T-helper 22 cell (primary cell): ENCODE measurements around the gene FYCO1.
A peak's percentile ranks its signal among the peaks of the same experiment; 100 is the strongest.

Source experiments
- DNase-seq: peaks from one replicate; pipeline ENCODE4 v3.0.0-alpha.2; 2020; ENCODE audit warnings: low read depth

The FYCO1 gene

DNA sequence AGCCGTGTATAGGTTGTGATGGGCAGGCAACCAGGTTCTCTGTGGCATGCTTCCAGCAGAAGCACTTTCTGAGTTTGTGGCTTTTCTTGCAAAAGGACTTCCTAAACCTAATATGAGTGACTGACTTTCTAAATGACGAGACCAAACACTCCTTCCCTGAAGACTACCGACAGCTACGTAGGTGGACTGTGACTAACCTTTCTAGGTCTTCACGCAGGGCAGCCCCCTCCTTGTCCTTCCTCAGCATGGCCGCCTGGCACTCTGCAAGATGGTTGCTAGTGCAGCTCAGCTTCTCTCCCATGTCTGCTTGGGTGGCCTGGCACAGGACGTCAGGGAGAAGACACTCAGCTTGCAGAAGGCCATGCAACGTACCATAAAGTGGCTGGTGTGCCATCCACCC, 31.5 kb downstream of the FYCO1 start:
- DNase-seq: no peak

DNA sequence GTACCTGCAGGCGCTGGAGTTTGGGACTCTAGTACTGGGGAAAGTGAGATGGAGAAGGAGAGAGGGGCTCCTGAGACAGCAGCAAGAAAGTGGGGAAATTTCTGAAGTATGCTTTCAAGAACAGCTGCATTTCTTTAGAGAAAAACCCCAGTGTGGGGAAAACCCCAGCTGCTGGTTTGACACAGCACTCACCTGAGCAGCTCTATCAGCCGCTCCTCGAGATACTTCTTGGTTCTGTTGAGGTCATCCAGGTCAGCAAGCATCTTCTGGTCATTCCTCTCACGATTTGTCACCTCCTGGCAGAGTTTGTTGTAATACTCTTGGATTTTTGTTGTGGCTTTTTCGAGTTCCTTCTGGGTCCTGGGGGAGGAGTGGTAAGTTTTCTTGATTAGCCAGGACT, 33.6 kb downstream of the FYCO1 start:
- DNase-seq: no peak

- no peak for DNase-seq
These were observed 35.3 kb downstream of the FYCO1 start for GRCh38 chr3:45960289-45960688.

- DNase-seq: no peak
These were observed 36.4 kb downstream of the FYCO1 start for GRCh38 chr3:45959201-45959600.

DNA sequence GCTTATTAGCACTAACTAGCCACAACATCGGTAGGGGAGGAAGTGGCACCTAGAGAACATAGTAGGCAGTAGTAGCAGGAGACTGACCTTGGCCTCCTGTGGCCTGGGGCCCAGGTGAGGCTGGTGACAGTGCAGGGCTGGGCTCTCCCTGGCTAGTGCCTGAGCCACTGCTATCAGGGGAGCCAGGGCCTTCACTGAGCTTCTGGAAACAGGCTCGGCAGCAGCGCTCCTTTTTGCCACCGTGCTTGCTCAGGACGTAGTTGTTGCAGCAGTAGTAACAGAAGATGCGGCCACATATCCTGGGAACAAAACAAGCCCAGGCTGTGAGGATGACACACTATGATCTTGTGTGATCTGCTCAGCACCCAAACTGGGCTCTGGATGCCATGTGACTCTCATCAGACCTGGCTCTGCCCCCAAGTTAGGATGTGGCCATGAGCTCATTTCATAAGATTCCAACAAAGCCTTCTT, 37.3 kb downstream of the FYCO1 start:
- DNase-seq: no peak

DNA sequence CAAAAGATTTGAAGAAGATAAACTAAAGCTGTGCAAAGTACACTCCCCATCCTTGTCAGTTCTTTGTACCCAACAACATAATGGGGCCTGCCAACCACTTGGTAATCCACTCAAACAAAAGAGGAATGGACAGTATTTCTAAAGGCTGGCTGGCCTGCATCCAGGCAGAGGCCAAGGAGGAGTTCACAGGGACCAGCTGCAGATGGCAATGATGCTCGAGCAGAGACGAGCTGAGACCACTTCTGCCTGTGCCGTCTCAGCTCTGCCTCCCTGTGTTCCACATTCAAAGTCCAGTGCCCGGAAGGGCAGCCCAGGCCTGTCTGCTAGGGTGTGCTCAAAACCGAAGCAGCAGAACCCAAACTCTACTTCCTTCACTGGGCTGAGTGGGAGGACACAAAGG, 38.0 kb downstream of the FYCO1 start:
- DNase-seq: no peak

- no peak for DNase-seq
These were observed 39.9 kb downstream of the FYCO1 start for GRCh38 chr3:45955706-45956105.

- DNase-seq: no peak
These were observed 40.5 kb downstream of the FYCO1 start for GRCh38 chr3:45955017-45955647.

GRCh38 chr3:45954306-45954705, 41.3 kb downstream of the FYCO1 start:
- DNase-seq: no peak

- no peak for DNase-seq
These were observed 42.1 kb downstream of the FYCO1 start for GRCh38 chr3:45953536-45953935.

GRCh38 chr3:45952456-45952855, 43.2 kb downstream of the FYCO1 start:
- no peak for DNase-seq

GRCh38 chr3:45951946-45952345, 43.7 kb downstream of the FYCO1 start:
- DNase-seq: no peak

- peak; percentile 27 for DNase-seq
These were observed 44.7 kb downstream of the FYCO1 start for GRCh38 chr3:45950686-45951600.

- DNase-seq: no peak
These were observed 45.5 kb downstream of the FYCO1 start for GRCh38 chr3:45950131-45950530.

- no peak for DNase-seq
These were observed 46.2 kb downstream of the FYCO1 start for GRCh38 chr3:45949432-45949831.

- DNase-seq: no peak
These were observed 46.7 kb downstream of the FYCO1 start for GRCh38 chr3:45948881-45949280.

DNA sequence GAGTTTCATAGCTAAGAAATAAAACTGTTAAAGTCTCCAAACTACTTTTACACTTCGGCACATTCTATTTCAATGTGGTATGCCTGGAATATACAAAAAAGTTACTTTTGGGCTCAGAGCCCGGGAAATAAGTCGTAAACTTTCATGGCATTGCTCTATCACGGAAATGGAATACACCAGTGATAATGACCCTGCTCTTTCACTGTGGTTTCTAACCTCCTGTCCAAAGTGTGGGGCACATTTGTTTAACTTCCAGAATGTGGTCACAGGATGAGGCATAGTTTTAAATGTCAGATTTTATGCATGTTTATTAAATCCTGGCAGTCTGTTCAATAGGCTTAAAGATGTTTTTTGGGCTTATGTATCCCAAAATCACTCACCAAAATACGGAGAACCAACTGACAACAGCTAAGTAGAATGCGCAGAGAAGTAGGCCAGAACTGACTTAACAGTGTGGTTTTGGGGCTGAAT, 47.3 kb downstream of the FYCO1 start:
- DNase-seq: no peak

DNA sequence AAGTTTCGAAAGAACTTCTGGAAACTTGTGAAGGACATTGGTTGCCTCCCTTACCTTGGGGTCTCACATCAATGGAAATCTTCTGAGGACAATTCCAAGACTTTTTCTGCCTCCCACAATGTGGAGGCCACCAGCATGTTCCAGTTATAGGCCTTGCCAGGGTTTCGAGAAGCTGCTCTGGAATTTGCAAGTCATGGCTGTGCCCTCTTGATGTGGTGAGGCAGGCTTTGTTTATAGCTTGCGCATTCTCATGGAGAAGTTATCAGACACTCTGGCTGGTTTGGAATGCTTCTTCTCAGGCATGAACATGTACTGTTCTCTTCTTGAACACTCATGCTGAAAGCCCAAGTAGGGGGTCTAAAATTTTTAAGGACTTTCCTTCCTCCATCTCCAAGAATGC, 48.3 kb downstream of the FYCO1 start:
- DNase-seq: no peak

DNA sequence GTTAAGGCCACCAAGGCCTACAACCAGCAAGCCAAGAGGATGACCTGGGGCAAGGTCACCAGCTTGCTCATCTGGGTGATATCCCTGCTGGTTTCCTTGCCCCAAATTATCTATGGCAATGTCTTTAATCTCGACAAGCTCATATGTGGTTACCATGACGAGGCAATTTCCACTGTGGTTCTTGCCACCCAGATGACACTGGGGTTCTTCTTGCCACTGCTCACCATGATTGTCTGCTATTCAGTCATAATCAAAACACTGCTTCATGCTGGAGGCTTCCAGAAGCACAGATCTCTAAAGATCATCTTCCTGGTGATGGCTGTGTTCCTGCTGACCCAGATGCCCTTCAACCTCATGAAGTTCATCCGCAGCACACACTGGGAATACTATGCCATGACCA, 48.7 kb downstream of the FYCO1 start:
- DNase-seq: no peak

DNA sequence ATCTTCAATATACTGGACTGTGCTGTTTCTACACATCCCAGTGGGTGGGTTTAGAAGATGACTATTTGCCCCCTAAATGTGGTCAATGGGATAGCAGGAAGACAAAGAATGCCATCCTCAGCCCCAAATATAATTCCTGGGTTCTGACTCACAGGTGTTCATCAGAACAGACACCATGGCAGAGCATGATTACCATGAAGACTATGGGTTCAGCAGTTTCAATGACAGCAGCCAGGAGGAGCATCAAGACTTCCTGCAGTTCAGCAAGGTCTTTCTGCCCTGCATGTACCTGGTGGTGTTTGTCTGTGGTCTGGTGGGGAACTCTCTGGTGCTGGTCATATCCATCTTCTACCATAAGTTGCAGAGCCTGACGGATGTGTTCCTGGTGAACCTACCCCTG, 49.3 kb downstream of the FYCO1 start:
- DNase-seq: no peak

DNA sequence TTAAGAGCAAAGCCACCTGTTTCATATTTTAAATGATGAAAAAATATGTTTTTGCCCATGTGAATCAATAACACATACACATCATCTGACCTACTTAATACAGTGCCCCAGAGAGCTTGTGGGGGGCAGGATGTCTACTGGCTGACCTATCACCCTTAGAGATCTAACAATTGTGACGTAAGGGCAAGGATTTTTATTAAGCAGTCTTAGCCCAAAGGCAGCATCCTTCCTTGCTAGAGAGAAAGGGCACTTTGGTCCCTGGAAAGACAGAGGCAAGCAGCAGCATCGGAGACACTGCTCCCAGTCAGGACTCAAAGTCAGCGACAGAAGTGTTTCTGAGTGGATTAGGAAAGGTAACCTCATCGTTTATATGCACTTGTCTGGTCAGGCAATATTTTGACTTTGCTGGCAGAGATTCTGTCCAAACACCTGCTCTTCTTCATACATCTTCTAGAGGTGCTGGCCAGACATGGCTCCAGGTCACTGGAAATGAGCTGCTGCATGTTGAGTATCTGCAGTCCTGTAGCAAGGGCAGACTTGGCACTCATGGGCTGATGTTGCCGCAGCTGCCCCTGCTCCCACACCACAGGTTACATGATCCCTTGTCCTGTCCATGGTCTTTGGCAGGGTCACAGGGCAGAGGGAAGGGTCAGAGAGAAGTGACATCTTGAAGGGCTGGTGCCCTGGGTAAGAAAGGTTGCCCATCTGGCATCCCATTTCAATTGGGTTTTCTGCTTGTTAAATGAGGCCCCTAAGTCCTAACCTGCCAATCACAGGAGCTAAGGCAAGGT, 50.6 kb downstream of the FYCO1 start:
- peak; percentile 31 for DNase-seq

DNA sequence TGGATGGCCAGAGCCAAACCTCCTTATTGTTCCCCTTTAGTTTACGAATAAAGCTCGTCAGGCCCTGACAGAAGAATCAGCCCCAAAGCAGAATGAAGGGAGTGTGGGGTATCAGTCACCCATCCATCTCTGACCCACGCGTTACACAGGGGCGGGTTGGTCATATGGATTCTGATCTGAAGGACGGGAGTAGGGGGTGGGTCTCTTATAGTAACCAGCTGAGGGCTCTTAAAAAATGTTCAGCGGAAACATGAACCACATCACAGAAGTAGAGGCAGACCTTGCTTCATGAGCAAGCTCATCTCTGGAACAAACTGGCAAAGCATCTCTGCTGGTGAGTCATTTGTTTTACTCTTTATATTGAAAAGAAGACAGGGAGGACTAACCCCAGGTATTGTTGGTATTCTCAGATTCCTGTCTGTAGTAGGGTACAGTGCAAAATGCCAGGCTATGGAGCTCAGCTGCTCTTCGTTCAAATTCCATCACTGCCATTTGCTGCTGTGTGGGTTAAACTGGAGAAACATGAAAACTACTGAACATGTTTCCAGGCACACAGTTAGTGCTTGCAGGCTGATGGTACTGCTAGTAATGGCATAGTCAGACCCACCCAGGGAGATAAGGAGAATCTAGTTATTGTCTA, 52.3 kb downstream of the FYCO1 start, which contains the start of gene CXCR6:
Gene CXCR6 (plus strand): TSS at position 258 of the 640 bp plus-strand sequence. CDS start 3,018 bp downstream, outside the sequence.
- peak; percentile 36 for DNase-seq
